Middle frontal gyrus (tissue), 1 donor: Measurements from ENCODE around the gene ZNF45.
"Not testable (repeated sequence)": the region's sequence is repeated elsewhere in the genome, so short reads cannot be mapped to it uniquely, and the experiment has no call there.

ENCODE experiments used
- DNase-seq: peaks from one replicate; pipeline ENCODE4 v3.0.0-alpha.2; 2015; ENCODE audit warnings: low spot score; ENCODE audit errors: extremely low spot score

The ZNF45 gene

DNA sequence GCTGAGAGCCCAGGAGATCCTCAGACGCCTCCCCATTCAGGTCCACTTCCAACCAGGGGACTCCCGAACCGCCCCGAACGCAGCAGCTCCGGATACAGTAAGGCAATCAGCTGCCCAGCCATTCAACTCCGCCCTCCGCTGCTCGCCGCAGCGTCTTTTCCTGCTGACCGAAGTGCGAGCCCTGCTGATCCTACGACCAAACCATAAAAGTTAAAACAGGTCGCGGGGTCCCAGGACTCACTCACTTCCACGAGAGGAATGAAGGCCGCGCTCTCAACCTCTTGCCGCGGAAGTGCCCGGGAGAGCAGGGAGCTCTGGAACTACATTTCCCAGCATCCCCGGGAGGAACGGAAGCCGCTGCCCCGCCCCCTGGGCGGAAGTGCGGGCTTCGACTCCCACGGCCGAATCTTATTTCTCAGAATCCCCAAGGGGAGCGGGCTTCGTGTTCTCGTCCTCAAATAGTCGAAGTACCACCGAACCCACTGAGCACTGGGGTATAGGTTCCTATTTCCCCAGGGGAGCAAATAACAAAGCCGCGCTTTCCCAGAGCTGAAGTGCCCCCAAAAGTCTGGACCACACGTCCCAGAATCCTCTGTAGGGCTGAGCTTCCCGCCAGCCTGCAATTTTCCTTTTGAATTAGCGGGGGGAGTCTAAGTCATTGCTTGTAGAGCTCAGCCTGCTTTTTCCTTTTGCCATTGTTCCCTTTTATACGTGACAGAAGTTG lies at the start of gene ZNF45:
TSS of gene ZNF45 (minus strand) at position 298 of the 724 bp plus-strand sequence. CDS start 13,097 bp downstream, outside the sequence.
- DNase-seq, result peak; percentile 93

DNA sequence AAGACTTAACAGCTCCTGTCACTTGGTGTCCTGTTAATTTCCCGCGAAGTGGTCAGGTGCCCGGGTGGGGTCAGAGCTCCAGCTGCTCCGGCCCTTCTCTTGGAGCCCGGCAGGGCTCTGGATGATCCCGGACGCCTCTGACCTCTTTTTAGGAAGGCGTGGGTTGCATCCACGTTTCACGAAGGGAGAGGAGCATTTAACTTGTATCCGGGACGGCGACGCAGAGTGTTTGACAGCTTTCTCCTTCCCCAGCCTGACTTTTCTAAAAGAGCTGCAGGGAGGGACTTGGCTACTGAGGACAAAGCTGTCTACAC lies 49.6 kb upstream of the ZNF45 start:
- no peak for DNase-seq

DNA sequence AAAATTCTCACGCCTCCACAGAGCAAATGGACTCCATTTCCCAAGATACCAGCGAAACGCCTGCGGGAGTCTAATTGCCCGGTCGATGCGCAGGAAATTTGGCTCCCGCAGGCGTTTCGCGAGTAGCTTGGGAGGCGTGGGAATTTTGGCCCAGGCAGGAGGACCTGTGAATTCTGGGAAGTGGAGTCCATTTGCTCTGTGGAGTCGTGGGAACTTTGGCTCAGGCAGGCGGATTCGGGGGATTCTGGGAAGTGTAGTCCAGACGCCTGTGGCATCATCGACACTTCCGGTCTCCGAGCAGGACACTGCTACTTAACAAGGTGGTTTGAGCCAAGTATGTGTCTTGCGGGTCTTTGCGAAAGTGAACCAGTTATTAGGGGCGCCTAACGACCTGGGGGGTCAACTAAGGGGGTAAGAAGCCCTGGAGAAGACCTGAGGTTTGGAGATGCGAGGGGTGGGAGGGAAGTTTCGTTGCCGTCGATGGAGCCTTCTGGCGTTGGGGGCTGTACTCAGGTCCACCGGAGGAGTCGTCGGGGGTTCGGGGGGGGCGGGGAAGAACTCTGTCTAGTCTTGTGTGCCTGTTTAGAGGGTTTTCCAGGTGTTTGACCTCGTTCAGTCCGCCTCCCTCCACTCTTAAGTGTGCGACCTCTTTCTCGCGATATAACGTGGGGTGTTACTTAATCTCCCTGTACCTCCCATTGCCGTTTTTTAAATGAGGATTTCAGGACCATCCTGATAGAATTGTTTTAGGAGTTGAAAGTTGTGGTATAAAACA lies 49.0 kb upstream of the ZNF45 start, which contains the start of gene ZNF155:
TSS of gene ZNF155 (plus strand) at position 277 of the 775 bp plus-strand sequence. CDS start 4,356 bp downstream, outside the sequence.
- DNase-seq, result peak; percentile 93

DNA sequence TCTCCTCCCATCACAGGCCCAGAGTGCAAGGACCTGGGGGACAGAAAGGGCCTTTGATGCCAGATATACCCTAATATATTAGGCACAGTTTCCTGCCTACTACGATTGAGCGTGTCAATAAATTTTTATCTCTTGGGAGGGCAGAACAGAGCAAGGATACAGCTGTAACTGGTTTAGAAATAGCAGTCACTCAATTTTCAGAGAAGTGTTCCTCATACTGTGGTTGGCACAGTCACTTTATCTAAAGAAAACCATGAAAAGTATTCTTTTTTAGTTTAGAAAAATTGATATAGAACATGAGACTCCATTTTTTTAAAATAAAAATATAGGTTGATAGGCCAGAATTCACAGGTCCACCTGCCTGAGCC lies 48.4 kb upstream of the ZNF45 start:
- DNase-seq, result no peak

DNA sequence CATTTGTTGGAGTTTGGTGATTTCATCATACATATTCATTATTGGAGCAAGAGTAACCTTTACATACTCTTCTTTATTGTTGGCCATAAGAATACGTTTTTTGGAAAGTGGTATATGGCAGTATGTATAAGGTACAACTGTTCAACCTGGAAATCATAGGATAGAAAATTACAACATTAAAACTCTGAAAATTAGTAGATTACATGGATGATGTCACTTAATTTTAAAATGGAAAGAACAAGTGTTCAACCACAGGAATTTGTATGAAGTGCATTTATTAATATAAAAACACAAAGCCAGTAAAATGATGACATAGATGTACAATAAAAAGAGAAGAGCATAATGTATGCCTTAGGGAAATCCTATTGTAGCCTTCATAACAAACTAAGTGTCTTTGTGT lies 41.6 kb upstream of the ZNF45 start:
- DNase-seq, result no peak

DNA sequence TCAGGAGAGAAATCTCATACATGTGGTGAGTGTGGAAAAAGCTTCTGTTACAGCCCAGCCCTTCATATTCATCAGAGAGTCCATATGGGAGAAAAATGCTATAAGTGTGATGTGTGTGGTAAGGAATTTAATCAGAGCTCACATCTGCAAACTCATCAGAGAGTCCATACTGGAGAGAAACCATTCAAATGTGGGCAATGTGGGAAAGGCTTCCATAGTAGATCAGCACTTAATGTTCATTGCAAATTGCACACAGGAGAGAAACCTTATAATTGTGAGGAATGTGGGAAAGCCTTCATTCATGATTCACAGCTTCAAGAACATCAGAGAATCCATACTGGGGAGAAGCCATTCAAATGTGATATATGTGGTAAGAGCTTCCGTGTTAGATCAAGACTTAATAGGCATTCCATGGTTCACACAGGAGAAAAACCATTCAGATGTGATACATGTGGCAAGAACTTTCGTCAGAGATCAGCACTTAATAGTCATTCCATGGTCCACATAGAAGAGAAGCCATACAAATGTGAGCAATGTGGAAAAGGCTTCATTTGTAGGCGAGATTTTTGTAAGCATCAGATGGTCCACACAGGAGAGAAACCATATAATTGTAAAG lies 31.1 kb upstream of the ZNF45 start:
- no peak for DNase-seq

DNA sequence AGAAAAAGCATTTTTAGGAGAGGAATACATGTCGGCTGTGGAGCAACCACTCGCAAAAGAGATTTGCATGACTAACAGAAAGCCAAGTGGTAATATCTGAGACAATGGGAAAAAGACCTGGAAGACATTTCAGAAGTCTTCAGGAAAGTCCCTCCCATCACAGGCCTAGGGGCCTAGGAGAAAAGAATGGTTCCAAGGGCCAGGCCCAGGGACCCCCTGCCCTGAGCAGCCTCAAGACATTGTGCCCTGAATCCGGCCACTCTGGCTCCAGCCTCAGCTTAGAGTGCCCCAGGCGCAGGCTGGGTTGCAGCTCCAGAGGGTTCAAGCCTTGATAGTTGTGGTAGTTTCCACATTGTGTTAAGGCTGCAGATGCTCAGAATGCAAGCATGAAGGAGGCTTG lies 25.3 kb upstream of the ZNF45 start:
- no peak for DNase-seq

DNA sequence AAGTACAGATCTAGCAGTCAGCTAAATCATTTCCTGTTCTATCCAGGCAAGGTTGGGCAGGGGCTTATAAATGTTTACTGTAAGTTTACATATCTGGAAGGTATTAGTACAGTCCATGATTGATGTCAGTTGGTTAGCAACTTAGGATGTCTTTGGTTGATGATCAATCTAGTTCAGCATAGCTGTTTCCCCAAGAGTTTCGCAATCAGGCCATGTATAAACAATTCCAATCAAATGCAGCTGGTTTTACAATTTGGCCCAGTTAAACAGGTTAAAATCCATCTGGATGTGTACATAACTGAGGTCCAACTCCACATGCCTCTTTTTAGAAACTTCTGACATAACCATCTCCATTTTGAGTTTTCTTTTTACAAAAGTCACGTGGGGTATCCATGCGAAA lies 22.8 kb upstream of the ZNF45 start:
- no peak for DNase-seq

DNA sequence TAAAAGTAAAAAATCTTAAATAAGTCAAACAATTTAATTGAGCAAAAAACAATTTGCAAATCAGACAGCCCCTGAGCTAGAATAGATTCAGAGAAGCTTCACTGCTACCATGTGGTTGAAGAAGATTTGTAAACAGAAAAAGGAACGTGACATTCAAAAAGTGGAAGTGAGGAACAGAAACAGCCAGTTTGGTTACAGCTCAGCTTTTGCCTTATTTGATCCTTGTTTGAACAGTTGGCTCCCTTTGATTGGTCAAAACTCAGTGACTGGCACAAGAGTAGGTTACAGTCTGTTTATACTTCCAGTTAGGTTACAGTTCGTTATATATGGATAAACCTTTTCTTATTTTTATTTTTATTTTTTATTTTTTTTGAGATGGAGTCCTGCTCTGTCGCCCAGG lies 21.7 kb upstream of the ZNF45 start:
- no peak for DNase-seq

DNA sequence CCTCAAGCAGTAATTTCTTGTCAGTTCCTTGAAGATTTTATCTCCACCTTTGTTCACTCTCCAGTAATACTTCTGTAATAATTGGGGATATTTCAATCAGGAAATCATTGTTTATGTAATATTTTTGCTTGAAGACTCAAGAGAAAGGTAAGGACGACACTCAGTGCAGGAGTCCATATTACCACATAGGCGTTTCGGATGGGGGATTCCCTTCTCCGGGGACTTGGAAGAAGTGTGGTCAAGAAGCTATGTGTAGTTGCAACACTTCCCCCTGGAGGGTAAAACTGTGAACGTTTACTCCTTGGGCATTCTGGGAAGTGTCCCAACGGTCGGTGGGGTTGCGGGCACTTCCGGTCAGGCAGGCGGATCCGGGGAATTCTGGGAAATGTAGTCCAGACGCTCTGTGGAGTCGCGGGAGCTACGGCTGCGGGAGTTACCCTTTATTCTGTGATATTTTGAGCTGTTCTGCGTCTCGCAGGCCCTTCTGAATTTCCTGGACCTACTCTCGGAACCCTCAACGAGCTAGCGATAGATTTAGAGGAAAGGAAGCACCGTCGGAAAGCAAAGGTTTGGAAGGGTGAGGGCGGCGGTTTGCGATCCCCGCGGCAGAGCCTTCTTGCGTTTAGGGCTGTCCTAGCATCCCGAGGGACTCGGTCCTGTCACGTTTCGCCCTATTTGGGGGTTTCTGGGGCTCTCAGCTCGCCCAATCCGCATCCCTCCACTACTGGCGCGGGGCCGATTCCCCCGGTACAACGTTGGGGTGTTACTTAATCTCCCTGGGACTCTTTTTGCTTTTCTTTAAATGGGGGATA lies 16.0 kb upstream of the ZNF45 start, which contains the start of gene ZNF221:
TSS of gene ZNF221 (plus strand) at position 395 of the 812 bp plus-strand sequence. CDS start 11,499 bp downstream, outside the sequence.
- DNase-seq, result peak; percentile 88

DNA sequence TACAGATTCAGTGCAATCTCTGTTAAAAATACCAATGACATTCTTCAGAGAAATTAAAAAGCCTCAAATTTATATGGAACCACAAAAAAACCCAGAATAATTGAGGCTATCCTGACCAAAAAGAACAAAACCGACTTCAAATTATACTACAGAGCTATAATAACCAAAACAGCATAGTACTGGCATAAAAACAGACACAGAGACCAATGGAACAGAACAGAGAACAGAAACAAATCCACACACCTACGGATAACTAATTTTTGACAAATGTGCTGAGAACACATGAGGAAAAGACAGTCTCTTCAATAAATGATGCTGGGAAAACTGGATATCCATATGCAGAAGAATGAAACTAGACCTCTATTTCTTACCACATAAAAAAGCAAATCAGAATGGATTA lies 14.7 kb upstream of the ZNF45 start:
- DNase-seq, result not testable (repeated sequence)

DNA sequence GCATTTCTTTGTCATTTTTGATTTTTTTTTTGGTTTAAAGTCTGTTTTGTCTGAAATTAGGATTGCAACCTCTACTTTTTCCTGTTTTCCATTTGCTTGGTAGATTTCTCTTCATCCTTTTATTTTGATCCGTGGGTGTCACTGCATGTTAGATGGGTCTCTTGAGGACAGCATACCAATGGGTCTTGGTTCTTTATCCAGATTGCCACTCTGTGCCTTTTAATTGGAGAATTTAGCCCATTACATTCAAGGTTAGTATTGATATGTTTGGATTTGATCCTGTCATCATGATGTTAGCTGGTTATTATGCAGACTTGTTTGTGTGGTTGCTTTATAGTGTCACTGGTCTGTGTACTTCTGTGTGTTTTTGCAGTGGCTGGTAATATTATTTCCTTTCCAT lies 12.3 kb upstream of the ZNF45 start:
- DNase-seq, result not testable (repeated sequence)

DNA sequence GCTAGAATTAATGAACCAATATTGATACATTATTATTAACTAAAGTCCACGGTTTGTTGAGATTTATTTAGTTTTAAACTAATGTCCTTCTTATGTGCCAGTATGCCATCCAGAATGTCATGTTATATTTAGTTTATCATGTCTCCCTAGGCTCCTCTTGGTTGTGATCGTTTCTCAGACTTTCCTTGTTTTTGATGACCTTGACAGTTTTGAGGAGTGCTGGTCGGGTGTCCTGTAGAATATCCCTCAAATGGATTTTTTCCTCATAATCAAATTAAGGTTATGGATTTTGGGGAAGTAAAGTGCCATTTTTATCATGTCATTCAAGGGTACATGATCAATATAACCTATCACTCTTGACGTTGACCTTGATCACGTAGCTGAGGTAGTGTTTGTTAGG lies 6.1 kb upstream of the ZNF45 start:
- no peak for DNase-seq

DNA sequence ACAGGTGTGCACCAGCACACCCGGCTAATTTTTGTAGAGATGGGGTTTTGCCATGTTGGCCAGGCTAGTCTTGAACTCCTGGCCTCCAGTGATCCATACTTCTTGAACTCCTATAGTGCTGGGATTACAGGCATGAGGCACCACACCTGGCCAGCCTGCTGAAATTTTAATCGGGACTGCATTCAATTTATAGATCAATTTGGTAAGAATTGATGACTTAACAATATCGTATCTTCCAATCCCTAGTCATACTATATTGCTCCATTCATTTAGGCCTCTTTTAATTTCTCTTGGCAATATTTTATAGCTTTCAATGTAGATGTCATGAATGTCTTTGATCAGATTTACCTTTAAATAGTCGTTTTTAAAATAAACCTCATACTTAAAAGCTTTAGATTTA lies 5.6 kb upstream of the ZNF45 start:
- DNase-seq, result no peak

DNA sequence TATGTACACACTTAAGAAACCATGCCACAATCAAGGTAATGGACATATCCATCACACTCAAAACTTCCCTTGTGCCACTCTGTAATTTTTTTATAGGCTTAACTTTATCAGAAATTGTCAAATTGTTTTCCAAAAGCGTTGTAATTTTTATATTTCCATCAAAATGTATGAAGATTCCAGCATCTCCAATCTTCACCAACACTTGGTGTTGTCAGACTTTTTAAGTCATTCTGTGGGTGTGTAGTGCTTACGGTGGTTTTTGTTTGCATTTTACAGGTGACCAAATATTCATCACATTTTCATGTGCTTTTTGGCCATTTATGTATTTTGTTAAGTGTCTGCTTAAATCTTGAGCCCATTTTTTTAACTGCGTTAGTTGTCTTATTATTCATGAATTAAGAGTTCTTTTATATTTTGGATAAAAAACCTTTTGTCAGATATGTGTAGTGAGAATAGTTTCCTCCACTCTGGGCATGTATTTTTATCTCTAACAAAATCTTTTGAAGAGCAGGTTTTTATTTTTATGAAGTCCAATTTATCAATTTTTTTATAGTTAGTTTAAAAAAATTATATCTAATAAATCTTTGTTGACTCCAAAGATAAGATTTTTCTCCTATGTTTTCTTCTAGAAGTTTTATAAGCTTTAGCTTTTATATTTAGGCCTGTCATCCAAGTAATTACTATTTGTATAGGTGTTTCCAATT lies 4.6 kb upstream of the ZNF45 start:
- no peak for DNase-seq

DNA sequence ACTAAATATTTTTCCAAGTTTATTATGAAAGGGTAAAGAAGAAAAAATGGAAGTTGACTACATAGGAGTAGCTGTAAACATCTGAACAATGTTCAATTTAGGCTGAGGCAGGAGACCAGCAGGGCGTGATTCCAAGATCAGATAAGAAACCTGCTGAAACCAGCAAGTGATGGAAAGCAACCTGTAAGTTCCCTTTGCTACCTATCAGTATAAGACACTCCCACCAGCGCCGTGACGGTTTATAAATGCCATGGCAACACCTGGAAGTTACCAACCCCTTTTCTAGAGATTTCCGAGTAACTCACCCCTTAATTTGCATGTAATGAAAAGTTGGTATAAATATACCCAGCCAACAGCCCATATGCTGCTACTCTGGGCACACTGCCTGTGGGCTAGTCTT lies 1.1 kb upstream of the ZNF45 start:
- no peak for DNase-seq

DNA sequence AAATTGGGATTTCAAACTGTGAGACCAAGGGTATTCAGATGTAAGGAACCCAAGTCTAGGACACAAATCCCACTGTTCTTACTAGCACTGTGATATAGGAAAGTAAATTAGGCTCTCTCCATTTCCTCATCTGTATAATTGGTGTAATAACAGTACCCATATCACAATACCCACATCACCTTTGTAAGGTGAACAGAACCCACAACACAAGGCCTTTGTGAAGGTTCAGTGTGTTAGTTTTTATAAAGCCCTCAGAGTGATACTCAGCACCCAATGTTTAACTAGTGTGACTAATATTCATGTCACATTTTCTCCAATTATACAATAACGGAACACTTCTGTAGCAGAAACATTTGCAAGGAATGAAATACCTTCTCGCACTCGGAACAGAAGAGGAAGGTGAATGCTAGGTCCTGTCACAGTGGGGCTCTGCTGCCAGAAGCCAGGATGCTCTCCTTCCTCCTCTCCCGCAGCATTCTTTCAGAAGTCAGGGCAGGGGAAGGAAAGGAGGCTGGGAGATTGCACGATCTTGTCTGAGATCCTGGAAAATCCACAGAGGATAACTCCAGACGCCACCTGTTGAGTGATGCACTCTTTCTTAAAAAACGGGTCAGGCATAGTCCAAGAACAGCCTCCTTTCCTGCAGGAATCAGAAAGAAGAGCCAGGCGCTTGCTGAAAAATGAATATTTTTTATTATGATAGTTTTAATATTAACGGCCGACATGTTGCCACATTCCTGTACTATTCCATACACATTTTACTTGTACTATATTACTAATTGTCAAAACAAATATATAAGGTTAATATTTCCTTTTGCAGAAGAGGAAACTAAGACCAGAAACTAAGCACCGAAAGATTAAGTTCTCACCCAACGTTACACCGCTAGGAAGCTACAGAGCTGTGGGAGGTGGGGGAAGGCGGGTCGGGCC lies 762 bp downstream of the ZNF45 start:
- no peak for DNase-seq

DNA sequence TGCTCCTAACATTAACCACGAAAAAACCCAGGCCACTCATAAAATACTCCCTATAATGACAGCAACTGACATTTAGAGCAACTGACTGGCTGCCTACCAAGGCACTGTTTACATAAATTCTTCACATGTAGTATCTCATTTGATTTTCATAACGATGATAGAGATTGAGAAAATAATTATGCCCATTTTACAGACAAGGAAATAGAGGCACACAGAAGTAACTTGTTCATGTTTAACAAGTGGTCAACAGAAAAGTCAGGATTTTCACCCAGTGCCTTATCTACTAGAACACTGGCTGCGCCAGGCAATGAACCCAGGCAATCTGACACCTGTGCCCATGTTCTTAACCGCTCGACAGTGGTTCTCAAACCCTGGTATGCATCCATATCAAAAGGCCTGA lies 6.3 kb downstream of the ZNF45 start:
- no peak for DNase-seq

DNA sequence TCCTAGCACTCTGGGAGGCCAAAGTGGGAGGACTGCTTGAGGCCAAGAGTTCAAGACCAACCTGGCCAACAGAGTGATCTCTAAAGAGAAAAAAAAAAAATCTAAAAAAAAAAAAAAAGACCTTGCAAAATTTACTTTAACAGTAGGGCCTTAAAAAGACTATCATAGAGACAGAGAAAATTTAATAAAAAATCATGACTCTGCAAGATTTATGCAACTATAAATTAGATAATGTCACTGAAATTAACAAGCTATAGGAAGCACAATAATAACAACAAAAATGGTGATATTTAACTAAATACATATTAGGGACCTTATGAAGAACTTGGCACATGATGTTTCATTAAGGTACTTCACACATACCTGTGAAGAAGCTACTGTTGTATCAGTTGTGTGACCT lies 11.2 kb downstream of the ZNF45 start:
- no peak for DNase-seq

DNA sequence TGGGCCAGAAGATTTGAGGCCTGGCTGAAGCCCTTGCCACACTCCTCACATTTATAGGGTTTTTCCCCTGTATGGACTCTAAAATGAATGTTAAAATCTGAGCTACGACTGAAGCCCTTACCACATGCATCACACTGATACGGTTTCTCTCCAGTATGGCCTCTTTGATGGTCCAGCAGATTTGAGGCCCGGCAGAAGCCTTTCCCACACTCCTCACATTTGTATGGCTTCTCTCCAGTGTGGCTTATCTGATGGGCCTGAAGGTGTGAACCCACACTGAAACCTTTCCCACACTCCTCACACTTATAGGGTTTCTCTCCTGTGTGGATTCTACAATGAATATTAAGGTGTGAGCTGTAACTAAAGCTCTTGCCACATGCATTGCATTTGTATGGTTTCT lies 21.0 kb downstream of the ZNF45 start:
- DNase-seq, result no peak
